ENCODE data around the gene COL1A1.
A peak's percentile ranks its signal among the peaks of the same experiment; 100 is the strongest.

Gene COL1A1

DNA sequence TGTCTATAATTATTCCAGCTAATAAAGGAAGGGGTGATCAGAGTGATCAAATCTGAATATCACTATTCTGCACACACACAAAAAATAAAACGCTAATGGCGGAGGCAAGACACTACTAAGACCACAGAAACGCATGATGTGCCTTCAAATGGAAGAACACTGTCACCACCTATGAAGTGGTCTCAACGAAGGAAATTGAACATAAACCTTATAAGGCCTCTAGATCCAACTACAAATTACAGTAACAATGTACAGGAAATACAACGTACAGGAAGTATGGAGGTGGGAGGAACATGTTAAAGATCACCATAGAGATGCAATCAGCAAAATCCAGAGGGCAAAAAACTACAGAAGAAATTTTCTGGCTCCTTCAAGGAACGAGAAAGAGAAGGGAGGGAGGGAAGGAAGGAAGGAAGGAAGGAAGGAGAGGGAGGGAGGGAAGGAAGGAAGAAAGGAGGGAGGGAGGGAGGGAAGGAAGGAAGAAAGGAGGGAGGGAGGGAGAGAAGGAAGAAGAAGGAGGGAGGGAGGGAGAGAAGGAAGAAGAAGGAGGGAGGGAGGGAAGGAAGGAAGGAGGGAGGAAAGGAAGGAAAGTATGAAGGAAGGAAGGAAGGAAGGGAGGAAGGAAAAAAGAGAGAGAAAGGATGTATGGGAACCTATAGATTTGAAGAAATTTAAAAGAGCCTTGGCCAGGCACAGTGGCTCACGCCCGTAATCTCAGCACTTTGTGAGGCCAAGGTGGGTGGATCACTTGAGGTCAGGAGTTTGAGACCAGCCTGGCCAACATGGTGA, 38.8 kb downstream of the COL1A1 start:
- 76% methylated on average over 4 of the region's 8 CpGs for WGBS (ENCODE audit: insufficient coverage)
- DNase-seq, result no peak
- POLR2A ChIA-PET, result no interaction called here

DNA sequence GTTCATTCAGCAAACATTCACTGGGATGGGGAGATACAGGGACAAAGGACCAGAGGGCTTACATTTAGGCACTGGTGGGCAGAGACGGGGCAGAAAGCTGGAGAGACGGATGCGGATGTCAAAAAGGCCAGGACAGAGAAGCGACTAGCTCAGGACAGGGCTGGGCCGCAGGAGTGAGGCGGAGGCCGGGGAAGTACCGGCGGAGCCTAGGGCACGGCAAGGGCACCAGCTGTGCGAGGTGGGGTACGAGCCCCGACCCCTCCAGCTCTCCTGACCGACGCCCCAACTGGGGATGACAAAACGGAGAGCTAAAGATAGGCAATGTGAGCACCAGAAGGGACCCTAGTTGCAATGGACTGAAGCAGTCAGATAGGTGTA, 39.5 kb downstream of the COL1A1 start:
- POLR2A ChIA-PET, result interaction anchor here (1.1 to 1.4 kb wide), 2 partner anchors 11 to 32 kb away, joined by 3 read pairs; partner anchors contain the start of genes PPP1R9B and SAMD14
- H3K27me3 ChIP-seq (replicated peaks in 2 of 5; ENCODE audit: control insufficient read depth in 4 of 5, insufficient read depth in 5 of 5, low read length in 4 of 5), result no peaks in the 10 kb centered on the region
- DNase-seq, result no peak
- CTCF ChIA-PET, result interaction anchor here (0.7 to 2.8 kb wide), 20 partner anchors 9 to 136 kb away, joined by 3 to 98 read pairs (median 6); partner anchors contain the start of genes PDK2, PPP1R9B and SAMD14
- peak overlapping the region in 2 of 7 experiments; percentile 79 to 87 for H3K4me3 ChIP-seq (ENCODE audit: control insufficient read depth in 1 of 7, extremely low read depth in 1 of 7, insufficient read depth in 4 of 7, low read depth in 2 of 7, low read length in 6 of 7)
- 72% methylated on average over 15 of the region's 16 CpGs for WGBS (ENCODE audit: insufficient coverage)
- no peak overlapping the region for H3K27ac ChIP-seq (ENCODE audit: insufficient read depth in 1 of 2, low read depth in 1 of 2, low read length in 2 of 2, poor library complexity in 1 of 2, severe bottlenecking in 2 of 2)
- H3K4me1 ChIP-seq (ENCODE audit: control extremely low read depth in 1 of 4, control insufficient read depth in 4 of 4, insufficient read depth in 4 of 4, low read length in 3 of 4), result peaks cover 9 to 32% (median 26%) of the 10 kb centered on the region in 4 experiments
- H3K36me3 ChIP-seq (ENCODE audit: control insufficient read depth in 4 of 4, insufficient read depth in 4 of 4, low read length in 3 of 4), result no peaks in the 10 kb centered on the region
- no peaks in the 10 kb centered on the region for H3K9me3 ChIP-seq (ENCODE audit: control extremely low read depth in 1 of 5, control insufficient read depth in 4 of 5, insufficient read depth in 2 of 5, low read depth in 1 of 5, low read length in 4 of 5)

More for the DNA sequence above, 38.8 kb downstream of the COL1A1 start:
- Histone ChIP-seq H3K27me3 (replicated peaks in 2 of 5; ENCODE audit: control insufficient read depth in 4 of 5, insufficient read depth in 5 of 5, low read length in 4 of 5) (no peaks in the 10 kb centered on the region), H3K4me1 (ENCODE audit: control extremely low read depth in 1 of 4, control insufficient read depth in 4 of 4, insufficient read depth in 4 of 4, low read length in 3 of 4) (peaks cover 9 to 32% (median 26%) of the 10 kb centered on the region in 4 experiments), H3K36me3 (ENCODE audit: control insufficient read depth in 4 of 4, insufficient read depth in 4 of 4, low read length in 3 of 4) (no peaks in the 10 kb centered on the region), H3K4me3 (ENCODE audit: control insufficient read depth in 1 of 7, extremely low read depth in 1 of 7, insufficient read depth in 4 of 7, low read depth in 2 of 7, low read length in 6 of 7) (no peak overlapping the region), H3K9me3 (ENCODE audit: control extremely low read depth in 1 of 5, control insufficient read depth in 4 of 5, insufficient read depth in 2 of 5, low read depth in 1 of 5, low read length in 4 of 5) (no peaks in the 10 kb centered on the region), H3K27ac (ENCODE audit: insufficient read depth in 1 of 2, low read depth in 1 of 2, low read length in 2 of 2, poor library complexity in 1 of 2, severe bottlenecking in 2 of 2) (no peak overlapping the region)
- CTCF ChIA-PET, result interaction anchor here (0.7 to 2.8 kb wide), 21 partner anchors 8 to 135 kb away, joined by 3 to 98 read pairs (median 6); partner anchors contain the start of genes PDK2, PPP1R9B and SAMD14

- Histone ChIP-seq H3K9me3 (ENCODE audit: control extremely low read depth in 1 of 5, control insufficient read depth in 4 of 5, insufficient read depth in 2 of 5, low read depth in 1 of 5, low read length in 4 of 5) (no peaks in the 10 kb centered on the region), H3K27ac (ENCODE audit: insufficient read depth in 1 of 2, low read depth in 1 of 2, low read length in 2 of 2, poor library complexity in 1 of 2, severe bottlenecking in 2 of 2) (peak overlapping the region in 1 of 2 experiments; percentile 10), H3K4me3 (ENCODE audit: control insufficient read depth in 1 of 7, extremely low read depth in 1 of 7, insufficient read depth in 4 of 7, low read depth in 2 of 7, low read length in 6 of 7) (peak overlapping the region; percentile 16 to 87 (median 64)), H3K36me3 (ENCODE audit: control insufficient read depth in 4 of 4, insufficient read depth in 4 of 4, low read length in 3 of 4) (no peaks in the 10 kb centered on the region), H3K27me3 (replicated peaks in 2 of 5; ENCODE audit: control insufficient read depth in 4 of 5, insufficient read depth in 5 of 5, low read length in 4 of 5) (no peaks in the 10 kb centered on the region), H3K4me1 (ENCODE audit: control extremely low read depth in 1 of 4, control insufficient read depth in 4 of 4, insufficient read depth in 4 of 4, low read length in 3 of 4) (peaks cover 9 to 32% (median 26%) of the 10 kb centered on the region in 4 experiments)
- DNase-seq, result peak; percentile 93 to 96 (median 95)
- CTCF ChIA-PET, result interaction anchor here (0.7 to 2.8 kb wide), 27 partner anchors 9 to 371 kb away, joined by 3 to 98 read pairs (median 5); partner anchors contain the start of genes PDK2, PPP1R9B and SAMD14
- under 1% methylated on average over 45 of the region's 53 CpGs for WGBS (ENCODE audit: insufficient coverage)
- POLR2A ChIA-PET, result interaction anchor here (1.1 to 1.4 kb wide), 4 partner anchors 11 to 42 kb away, joined by 3 to 4 read pairs (median 3); partner anchors contain the start of genes PPP1R9B and SAMD14
Measured at GRCh38 chr17:50161023-50161910, 40.2 kb downstream of the COL1A1 start.

DNA sequence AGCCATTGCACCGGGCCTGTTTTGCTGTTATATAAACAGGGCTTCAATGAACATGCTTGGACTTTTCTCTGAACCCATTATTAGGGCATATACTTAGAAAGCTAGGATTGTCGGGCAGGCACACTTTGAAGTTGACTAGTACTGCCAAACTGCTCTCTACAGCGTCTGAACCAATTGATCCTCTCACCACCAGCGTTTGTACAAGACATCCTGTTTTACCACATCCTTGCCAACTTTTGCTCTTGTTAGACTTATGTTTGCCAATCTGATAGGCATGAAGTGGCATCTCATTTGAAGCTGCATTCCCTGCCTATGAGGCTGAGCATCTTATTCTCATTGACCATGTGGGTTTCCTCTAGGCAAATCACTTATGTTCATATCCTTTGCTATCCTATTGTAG, 43.5 kb downstream of the COL1A1 start:
- peaks cover 11 to 50% (median 36%) of the 10 kb centered on the region in 4 experiments for H3K4me1 ChIP-seq (ENCODE audit: control extremely low read depth in 1 of 4, control insufficient read depth in 4 of 4, insufficient read depth in 4 of 4, low read length in 3 of 4)
- H3K4me3 ChIP-seq (ENCODE audit: control insufficient read depth in 1 of 7, extremely low read depth in 1 of 7, insufficient read depth in 4 of 7, low read depth in 2 of 7, low read length in 6 of 7), result no peak overlapping the region
- POLR2A ChIA-PET, result no interaction called here
- no peak for DNase-seq
- H3K36me3 ChIP-seq (ENCODE audit: control insufficient read depth in 4 of 4, insufficient read depth in 4 of 4, low read length in 3 of 4), result no peaks in the 10 kb centered on the region
- no peaks in the 10 kb centered on the region for H3K27me3 ChIP-seq (replicated peaks in 2 of 5; ENCODE audit: control insufficient read depth in 4 of 5, insufficient read depth in 5 of 5, low read length in 4 of 5)
- H3K27ac ChIP-seq (ENCODE audit: insufficient read depth in 1 of 2, low read depth in 1 of 2, low read length in 2 of 2, poor library complexity in 1 of 2, severe bottlenecking in 2 of 2), result no peak overlapping the region
- CTCF ChIA-PET, result interaction anchor here (0.7 to 2.8 kb wide), 4 partner anchors 10 to 38 kb away, joined by 3 to 19 read pairs (median 6); no protein-coding TSS in a partner anchor
- no peaks in the 10 kb centered on the region for H3K9me3 ChIP-seq (ENCODE audit: control extremely low read depth in 1 of 5, control insufficient read depth in 4 of 5, insufficient read depth in 2 of 5, low read depth in 1 of 5, low read length in 4 of 5)
- WGBS (ENCODE audit: insufficient coverage), result 64% methylated on average over 4 of the region's 4 CpGs

GRCh38 chr17:50155115-50155819, 46.2 kb downstream of the COL1A1 start:
- DNase-seq, result no peak
- ChIA-PET POLR2A (no interaction called here), CTCF (interaction anchor here (0.8 to 6.5 kb wide), 9 partner anchors 9 to 61 kb away, joined by 3 to 82 read pairs (median 4); partner anchors contain the start of gene SGCA)
- no peaks in the 10 kb centered on the region for H3K36me3 ChIP-seq (ENCODE audit: control insufficient read depth in 4 of 4, insufficient read depth in 4 of 4, low read length in 3 of 4)
- no peak overlapping the region for H3K27ac ChIP-seq (ENCODE audit: insufficient read depth in 1 of 2, low read depth in 1 of 2, low read length in 2 of 2, poor library complexity in 1 of 2, severe bottlenecking in 2 of 2)
- WGBS (ENCODE audit: insufficient coverage), result 83% methylated on average over 3 of the region's 8 CpGs
- peaks cover 2 to 49% (median 39%) of the 10 kb centered on the region in 4 experiments for H3K4me1 ChIP-seq (ENCODE audit: control extremely low read depth in 1 of 4, control insufficient read depth in 4 of 4, insufficient read depth in 4 of 4, low read length in 3 of 4)
- H3K9me3 ChIP-seq (ENCODE audit: control extremely low read depth in 1 of 5, control insufficient read depth in 4 of 5, insufficient read depth in 2 of 5, low read depth in 1 of 5, low read length in 4 of 5), result no peaks in the 10 kb centered on the region
- no peak overlapping the region for H3K4me3 ChIP-seq (ENCODE audit: control insufficient read depth in 1 of 7, extremely low read depth in 1 of 7, insufficient read depth in 4 of 7, low read depth in 2 of 7, low read length in 6 of 7)
- H3K27me3 ChIP-seq (replicated peaks in 2 of 5; ENCODE audit: control insufficient read depth in 4 of 5, insufficient read depth in 5 of 5, low read length in 4 of 5), result no peaks in the 10 kb centered on the region

DNA sequence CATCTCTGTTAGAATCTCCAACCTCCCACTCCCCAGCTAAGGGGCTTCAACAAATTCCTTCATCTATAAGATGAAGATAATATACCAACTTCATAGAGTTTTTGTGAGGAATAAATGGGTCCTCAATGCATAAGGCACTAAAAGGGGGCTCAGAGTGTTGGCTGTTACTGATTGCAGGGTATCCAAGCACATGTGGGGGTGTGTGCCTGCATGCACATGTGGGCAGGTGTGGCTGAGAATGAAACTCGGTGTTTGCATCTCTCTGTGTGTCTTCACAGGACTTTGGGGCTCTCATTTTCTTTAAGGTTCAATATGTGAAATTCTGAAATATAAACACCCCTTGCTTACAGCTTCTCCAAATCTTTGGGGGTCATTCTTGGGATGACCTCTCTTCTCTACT, 46.8 kb downstream of the COL1A1 start:
- Histone ChIP-seq H3K36me3 (ENCODE audit: control insufficient read depth in 4 of 4, insufficient read depth in 4 of 4, low read length in 3 of 4) (no peaks in the 10 kb centered on the region), H3K9me3 (ENCODE audit: control extremely low read depth in 1 of 5, control insufficient read depth in 4 of 5, insufficient read depth in 2 of 5, low read depth in 1 of 5, low read length in 4 of 5) (no peaks in the 10 kb centered on the region), H3K4me1 (ENCODE audit: control extremely low read depth in 1 of 4, control insufficient read depth in 4 of 4, insufficient read depth in 4 of 4, low read length in 3 of 4) (peaks cover 2 to 56% (median 42%) of the 10 kb centered on the region in 4 experiments), H3K4me3 (ENCODE audit: control insufficient read depth in 1 of 7, extremely low read depth in 1 of 7, insufficient read depth in 4 of 7, low read depth in 2 of 7, low read length in 6 of 7) (no peak overlapping the region), H3K27me3 (replicated peaks in 2 of 5; ENCODE audit: control insufficient read depth in 4 of 5, insufficient read depth in 5 of 5, low read length in 4 of 5) (no peaks in the 10 kb centered on the region), H3K27ac (ENCODE audit: insufficient read depth in 1 of 2, low read depth in 1 of 2, low read length in 2 of 2, poor library complexity in 1 of 2, severe bottlenecking in 2 of 2) (no peak overlapping the region)
- DNase-seq, result no peak
- CTCF ChIA-PET, result interaction anchor here (0.8 to 6.5 kb wide), 9 partner anchors 11 to 60 kb away, joined by 3 to 82 read pairs (median 4); partner anchors contain the start of gene SGCA
- WGBS (ENCODE audit: insufficient coverage), result 43% methylated on average over 1 of the region's 1 CpG
- POLR2A ChIA-PET, result no interaction called here

Data from common myeloid progenitor, CD34-positive (primary cell).